HEK293T (cell line): Measurements from ENCODE around the gene SMPX.

ENCODE experiments used
- FOXA1 ChIP-seq: fragments of 450-650 bp; IDR thresholded peaks from 2 replicates; pipeline ENCODE4 v1.6.1; 2016; ENCODE audit warnings: mild to moderate bottlenecking
- HDGF ChIP-seq: fragments of 450-650 bp; IDR thresholded peaks from 2 replicates; pipeline ENCODE4 v1.6.1; 2017; ENCODE audit warnings: antibody characterized with exemption, borderline replicate concordance

GRCh38 chrX:21735768-21736127, 22.2 kb downstream of the SMPX start:
- TF ChIP-seq FOXA1 (no peak), HDGF (no peak)
